Measurements from ENCODE around the gene SCUBE2.

SCUBE2 gene

GRCh38 chr11:9053316-9054035 lies 37.9 kb downstream of the SCUBE2 start:
- Histone ChIP-seq H3K4me2 (no peak overlapping the region), H3K79me2 (ENCODE audit: insufficient read depth, low read depth) (no peaks in the 10 kb centered on the region), H3K4me1 (ENCODE audit: low read depth, poor library complexity, severe bottlenecking) (no peaks in the 10 kb centered on the region), H4K20me1 (ENCODE audit: insufficient read depth) (no peaks in the 10 kb centered on the region), H3K9ac (no peak overlapping the region), H3K27me3 (ENCODE audit: insufficient read depth, low read depth) (no peaks in the 10 kb centered on the region), H3K27ac (no peak overlapping the region), H3K36me3 (ENCODE audit: insufficient read depth) (no peaks in the 10 kb centered on the region), H2AFZ (ENCODE audit: low read depth) (no peak overlapping the region), H3K4me3 (IDR thresholded peaks at IDR 0.05; ENCODE audit: insufficient read depth, low read depth, low read length) (no peak overlapping the region)
- no peak for TF ChIP-seq CTCF (conservative IDR thresholded peaks at IDR 0.05; ENCODE audit: low read depth, low read length)

GRCh38 chr11:9052316-9052715 lies 39.1 kb downstream of the SCUBE2 start:
- no peak overlapping the region for H3K27ac ChIP-seq
- no peak for TF ChIP-seq CTCF (conservative IDR thresholded peaks at IDR 0.05; ENCODE audit: low read depth, low read length)
- no peak overlapping the region for H3K9ac ChIP-seq
- no peaks in the 10 kb centered on the region for H3K4me1 ChIP-seq (ENCODE audit: low read depth, poor library complexity, severe bottlenecking)
- no peak overlapping the region for H3K4me3 ChIP-seq (IDR thresholded peaks at IDR 0.05; ENCODE audit: insufficient read depth, low read depth, low read length)
- H3K4me2 ChIP-seq: no peak overlapping the region
- no peaks in the 10 kb centered on the region for H3K79me2 ChIP-seq (ENCODE audit: insufficient read depth, low read depth)
- H2AFZ ChIP-seq (ENCODE audit: low read depth): no peak overlapping the region
- no peaks in the 10 kb centered on the region for H3K36me3 ChIP-seq (ENCODE audit: insufficient read depth)
- H4K20me1 ChIP-seq (ENCODE audit: insufficient read depth): no peaks in the 10 kb centered on the region
- H3K27me3 ChIP-seq (ENCODE audit: insufficient read depth, low read depth): no peaks in the 10 kb centered on the region

GRCh38 chr11:9049959-9050358 lies 41.4 kb downstream of the SCUBE2 start:
- Histone ChIP-seq H3K27ac (no peak overlapping the region), H4K20me1 (ENCODE audit: insufficient read depth) (no peaks in the 10 kb centered on the region), H3K36me3 (ENCODE audit: insufficient read depth) (no peaks in the 10 kb centered on the region), H3K4me3 (IDR thresholded peaks at IDR 0.05; ENCODE audit: insufficient read depth, low read depth, low read length) (no peak overlapping the region), H3K4me2 (no peak overlapping the region), H3K79me2 (ENCODE audit: insufficient read depth, low read depth) (no peaks in the 10 kb centered on the region), H3K4me1 (ENCODE audit: low read depth, poor library complexity, severe bottlenecking) (no peaks in the 10 kb centered on the region), H2AFZ (ENCODE audit: low read depth) (no peak overlapping the region), H3K9ac (no peak overlapping the region), H3K27me3 (ENCODE audit: insufficient read depth, low read depth) (no peaks in the 10 kb centered on the region)
- TF ChIP-seq CTCF (conservative IDR thresholded peaks at IDR 0.05; ENCODE audit: low read depth, low read length): no peak

GRCh38 chr11:9047964-9048523 lies 43.4 kb downstream of the SCUBE2 start:
- H3K4me1 ChIP-seq (ENCODE audit: low read depth, poor library complexity, severe bottlenecking): no peaks in the 10 kb centered on the region
- H3K4me2 ChIP-seq: no peak overlapping the region
- H3K9ac ChIP-seq: no peak overlapping the region
- H2AFZ ChIP-seq (ENCODE audit: low read depth): no peak overlapping the region
- no peak overlapping the region for H3K4me3 ChIP-seq (IDR thresholded peaks at IDR 0.05; ENCODE audit: insufficient read depth, low read depth, low read length)
- no peaks in the 10 kb centered on the region for H3K79me2 ChIP-seq (ENCODE audit: insufficient read depth, low read depth)
- no peak for TF ChIP-seq CTCF (conservative IDR thresholded peaks at IDR 0.05; ENCODE audit: low read depth, low read length)
- no peaks in the 10 kb centered on the region for H3K36me3 ChIP-seq (ENCODE audit: insufficient read depth)
- no peak overlapping the region for H3K27ac ChIP-seq
- no peaks in the 10 kb centered on the region for H4K20me1 ChIP-seq (ENCODE audit: insufficient read depth)
- no peaks in the 10 kb centered on the region for H3K27me3 ChIP-seq (ENCODE audit: insufficient read depth, low read depth)

All from KMS-11 (cell line).